GM12878 (cell line): ENCODE data around the gene ZNF764. TPM values are rescaled to one million over a fixed set of nuclear protein-coding genes. Genes with fewer than 3 reads are reported as not detected.

ENCODE experiments used
- ATAC-seq: fragments of 200-7000 bp; cut with Tn5 transposase; 3 replicates; pipeline ENCODE4 v1.9.1; 2020; ENCODE audit warnings: mild to moderate bottlenecking, moderate library complexity
- BruUV-seq: library from RNA; stranded (reverse); fragments of 400-500 nt; replicated peaks from 2 replicates; lab custom pipeline; 2021; lab: Mats Ljungman, UMichigan
- CTCF ChIA-PET: fragments of 300-600 bp; sonication (Branson Sonifier 250); formaldehyde crosslinking; extraction: SDS; loops from one replicate; lab custom pipeline; 2021; ENCODE audit warnings: inconsistent platforms; lab: Yijun Ruan, JAX
- POLR2A ChIA-PET: fragments of 350-600 bp; formaldehyde crosslinking; extraction: SDS; loops from one replicate; lab custom pipeline; 2021; ENCODE audit warnings: inconsistent platforms; lab: Charles Lee
- RAD21 ChIA-PET: fragments of 300-600 bp; sonication (Branson Sonifier 250); formaldehyde crosslinking; loops from one replicate; lab custom pipeline; 2023; ENCODE audit warnings: antibody characterized with exemption; ENCODE audit not compliant: unreplicated experiment; lab: Charles Lee
- SMC1A ChIA-PET: fragments of 300-600 bp; sonication (Branson Sonifier 250); formaldehyde crosslinking; loops from one replicate; lab custom pipeline; 2023; ENCODE audit not compliant: unreplicated experiment, uncharacterized antibody; lab: Charles Lee
- DNase-seq: peaks from one replicate; pipeline ENCODE4 v3.0.0-alpha.2; 2011; ENCODE audit warnings: low read depth, low spot score
- FAIRE-seq: peaks from 3 replicates; lab custom pipeline; 2011; peaks lifted over from hg19 to GRCh38; lab: Jason Lieb, UNC
- H2AFZ ChIP-seq: 2 replicates; pipeline ENCODE4 v1.6.0; 2011; ENCODE audit warnings: low read depth, low read length, control low read depth; ENCODE audit not compliant: control insufficient read depth
- H3K27ac ChIP-seq: 2 replicates; pipeline ENCODE4 v1.5.1; 2011; ENCODE audit warnings: control low read depth; ENCODE audit not compliant: control insufficient read depth, insufficient read depth
- H3K27me3 ChIP-seq, 2 experiments: replicated peaks in 1 of 2; 2 replicates each; pipeline versions ENCODE4 v1.6.0 to v1.6.1; 2011; ENCODE audit warnings: low read length in 1 of 2; ENCODE audit not compliant: control insufficient read depth in 2 of 2, insufficient read depth in 2 of 2
- H3K36me3 ChIP-seq, 2 experiments: 2 replicates each; pipeline ENCODE4 v1.5.1; 2011; ENCODE audit warnings: low read length in 1 of 2; ENCODE audit not compliant: control insufficient read depth in 2 of 2, insufficient read depth in 2 of 2
- H3K4me1 ChIP-seq: 2 replicates; pipeline ENCODE4 v1.6.1; 2011; ENCODE audit warnings: mild to moderate bottlenecking, low read length, moderate library complexity, mixed read lengths; ENCODE audit not compliant: control insufficient read depth, insufficient read depth
- H3K4me2 ChIP-seq: 2 replicates; pipeline ENCODE4 v1.6.0; 2011; ENCODE audit warnings: control low read depth; ENCODE audit not compliant: control insufficient read depth, insufficient read depth
- H3K4me3 ChIP-seq: fragments of 200-600 bp; sonication (generic); 2 replicates; pipeline ENCODE4 v1.5.1; 2016
- H3K79me2 ChIP-seq: 2 replicates; pipeline ENCODE4 v1.6.0; 2011; ENCODE audit warnings: low read length; ENCODE audit not compliant: control insufficient read depth, insufficient read depth
- H3K9ac ChIP-seq: 2 replicates; pipeline ENCODE4 v1.8.0; 2011; ENCODE audit warnings: low read length, control low read depth, mixed read lengths; ENCODE audit not compliant: control insufficient read depth, insufficient read depth
- H3K9me3 ChIP-seq: replicated peaks from 3 replicates; pipeline ENCODE4 v1.5.1; 2011; ENCODE audit warnings: mild to moderate bottlenecking, low read length; ENCODE audit not compliant: control insufficient read depth, insufficient read depth
- H4K20me1 ChIP-seq: 2 replicates; pipeline ENCODE4 v1.6.0; 2011; ENCODE audit not compliant: control insufficient read depth, insufficient read depth
- BCL11A ChIP-seq: IDR thresholded peaks from 2 replicates; pipeline ENCODE4 v1.6.1; 2011; ENCODE audit warnings: low read depth, low read length
- E2F8 ChIP-seq: fragments of 450-650 bp; IDR thresholded peaks from 2 replicates; pipeline ENCODE4 v1.6.1; 2018; ENCODE audit warnings: mild to moderate bottlenecking, low read depth, moderate library complexity; ENCODE audit not compliant: partially characterized antibody
- SIN3A ChIP-seq: IDR thresholded peaks from 2 replicates; pipeline ENCODE4 v1.6.1; 2012; ENCODE audit warnings: low read depth, low read length, improper control_type of control experiment
- SPI1 ChIP-seq: IDR thresholded peaks from 2 replicates; pipeline ENCODE4 v1.6.1; 2011; ENCODE audit warnings: low read depth, mild to moderate bottlenecking, low read length, moderate library complexity, borderline replicate concordance; ENCODE audit not compliant: insufficient read depth
- SREBF1 ChIP-seq: IDR thresholded peaks from 2 replicates; pipeline ENCODE4 v1.6.1; 2012; ENCODE audit warnings: mild to moderate bottlenecking, low read length
- ZNF24 ChIP-seq: fragments of 450-650 bp; IDR thresholded peaks from 2 replicates; pipeline ENCODE4 v1.6.1; 2017; ENCODE audit warnings: antibody characterized with exemption, mild to moderate bottlenecking
- WGBS: methylation state at CpG from one replicate; pipeline ENCODE4 v1.1.6; 2016; ENCODE audit warnings: low lambda C conversion rate; ENCODE audit not compliant: insufficient replicate concordance, insufficient coverage; ENCODE audit errors: missing lambda C conversion rate; 5-methylcytosine and 5-hydroxymethylcytosine counted together
- in situ Hi-C: fragments of 300-500 bp; cut with MboI; formaldehyde crosslinking; loops from 9 replicates; pipeline ENCODE4 v1.14.3; 2018; ENCODE audit warnings: mixed read lengths
- intact Hi-C: fragments of 100-400 bp; cut with micrococcal nuclease; formaldehyde crosslinking; loops from one replicate; pipeline ENCODE4 v1.14.2; 2022; ENCODE audit not compliant: unreplicated experiment
- polyA plus RNA-seq, 11 experiments: library from polyadenylated mRNA; depleted of rRNA in 4 of 11; unstranded in 6 of 11; stranded (reverse) in 5 of 11; fragments of >200 nt; fragmentation: Nextera tagmentation in 4 of 11; fragmentation: Illumina TruSeq in 1 of 11; extraction: Ambion mirVana in 4 of 11; extraction: Trizol in 1 of 11; gene quantifications; 1 replicate in 1 of 11; 2 replicates in 10 of 11; pipeline versions ENCODE4 v1.2.1 to v1.2.3, GENCODE V29; 2011 to 2016; ENCODE audit warnings: inconsistent platforms in 2 of 11, missing spikeins in 2 of 11, low read depth in 1 of 11
- total RNA-seq, 4 experiments: library from RNA; depleted of rRNA in 3 of 4; stranded (reverse); fragments of >200 nt in 3 of 4; fragmentation: Illumina TruSeq in 1 of 4; extraction: Trizol in 1 of 4; gene quantifications; 2 replicates each; pipeline versions ENCODE4 v1.2.1 to v1.2.3, GENCODE V29; 2013 to 2021
- TF ChIP-seq, protein P1 (sequence below): fragments of 450-650 bp; formaldehyde crosslinking; IDR thresholded peaks from 2 replicates; pipeline ENCODE4 v1.4.0; 2020; ENCODE audit warnings: mild to moderate bottlenecking, moderate library complexity

Gene ZNF764
- total and polyA plus RNA-seq, 10 of the 15 experiments (the other 5 are each of a cell fraction or from before 2014, with no cell fraction given): 0.61 to 11.9 (median 3.8) TPM

DNA sequence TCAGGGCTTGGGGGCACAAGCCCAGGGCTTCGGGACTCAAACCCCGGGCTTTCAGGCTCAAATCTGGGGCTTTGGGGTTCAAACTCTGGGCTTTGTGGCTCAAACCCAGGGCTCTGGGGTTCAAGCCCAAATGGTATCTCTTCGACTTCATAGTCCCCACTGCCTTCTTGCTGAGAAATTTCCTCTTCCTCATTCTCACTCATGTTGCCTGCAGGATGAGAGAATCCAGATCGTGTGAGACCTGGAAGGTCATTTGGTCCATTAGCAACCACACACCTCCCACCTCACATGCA lies 32.4 kb downstream of the ZNF764 start:
- POLR2A ChIA-PET: interaction anchor here (0.5 to 1.1 kb wide), 6 partner anchors 41 to 741 kb away, joined by 3 to 7 read pairs (median 4); no protein-coding TSS in a partner anchor
- intact Hi-C loops (loop anchor here (2.0 kb wide), 1 partner anchor 95 kb away; the partner anchor contains the start of gene DCTPP1), in situ Hi-C loops (no loop called here)
- Histone ChIP-seq H3K27me3 (no peaks in the 10 kb centered on the region), H3K4me2 (peak overlapping the region; percentile 78), H3K9ac (peak overlapping the region; percentile 59), H3K27ac (no peak overlapping the region), H3K36me3 (peaks cover 7% of the 10 kb centered on the region in 2 experiments; a peak in 2 of 4 replicates), H3K79me2 (no peaks in the 10 kb centered on the region), H3K9me3 (no peaks in the 10 kb centered on the region), H4K20me1 (no peaks in the 10 kb centered on the region), H3K4me1 (peaks cover 15% of the 10 kb centered on the region), H2AFZ (no peak overlapping the region), H3K4me3 (peak overlapping the region; percentile 91)
- DNase-seq: no peak
- RAD21 ChIA-PET: interaction anchor here (1.3 kb wide), 1 partner anchor 10 kb away, joined by 4 read pairs; no protein-coding TSS in a partner anchor
- TSS peak; percentile 79 for BruUV-seq
- CTCF ChIA-PET: interaction anchor here (0.9 to 1.7 kb wide), 3 partner anchors 9 to 96 kb away, joined by 3 to 10 read pairs (median 6); partner anchors contain the start of genes DCTPP1 and ZNF747
- TF ChIP-seq SIN3A (peak; percentile 69; the same call in 1 of the 2 replicates), BCL11A (no peak), SPI1 (peak; percentile 35; the same call in 1 of the 2 replicates)
- SMC1A ChIA-PET: interaction anchor here (0.6 to 1.0 kb wide), 2 partner anchors 16 to 72 kb away, joined by 3 read pairs; no protein-coding TSS in a partner anchor
- no peak for ATAC-seq
- WGBS: 36% methylated on average over 4 of the region's 4 CpGs
- FAIRE-seq: no peak

GRCh38 chr16:30524575-30525568 lies 33.3 kb downstream of the ZNF764 start:
- Histone ChIP-seq H3K27ac (no peak overlapping the region), H3K4me3 (no peak overlapping the region), H3K79me2 (no peaks in the 10 kb centered on the region), H3K36me3 (peaks cover 7 to 12% of the 10 kb centered on the region in 2 experiments; a peak in 3 of 4 replicates), H3K4me2 (no peak overlapping the region), H3K27me3 (no peaks in the 10 kb centered on the region), H3K9me3 (no peaks in the 10 kb centered on the region), H2AFZ (no peak overlapping the region), H4K20me1 (no peaks in the 10 kb centered on the region), H3K4me1 (peaks cover 15% of the 10 kb centered on the region), H3K9ac (no peak overlapping the region)
- no TSS peak for BruUV-seq
- ChIA-PET CTCF (interaction anchor here (0.6 to 1.7 kb wide), 4 partner anchors 10 to 95 kb away, joined by 3 to 10 read pairs (median 4); partner anchors contain the start of genes DCTPP1, ZNF688 and ZNF747), SMC1A (interaction anchor here (0.6 to 1.0 kb wide), 3 partner anchors 10 to 71 kb away, joined by 3 read pairs; partner anchors contain the start of gene ZNF747), RAD21 (interaction anchor here (1.3 kb wide), 1 partner anchor 11 kb away, joined by 4 read pairs; no protein-coding TSS in a partner anchor), POLR2A (interaction anchor here (0.5 to 1.5 kb wide), 8 partner anchors 11 to 84 kb away, joined by 3 to 7 read pairs (median 4); partner anchors contain the start of gene ZNF747)
- no peak for FAIRE-seq
- in situ Hi-C loops: no loop called here
- intact Hi-C loops: no loop called here
- no peak for ATAC-seq
- no peak for DNase-seq
- 98% methylated on average over 51 of the region's 60 CpGs for WGBS
- TF ChIP-seq, protein P1, sequence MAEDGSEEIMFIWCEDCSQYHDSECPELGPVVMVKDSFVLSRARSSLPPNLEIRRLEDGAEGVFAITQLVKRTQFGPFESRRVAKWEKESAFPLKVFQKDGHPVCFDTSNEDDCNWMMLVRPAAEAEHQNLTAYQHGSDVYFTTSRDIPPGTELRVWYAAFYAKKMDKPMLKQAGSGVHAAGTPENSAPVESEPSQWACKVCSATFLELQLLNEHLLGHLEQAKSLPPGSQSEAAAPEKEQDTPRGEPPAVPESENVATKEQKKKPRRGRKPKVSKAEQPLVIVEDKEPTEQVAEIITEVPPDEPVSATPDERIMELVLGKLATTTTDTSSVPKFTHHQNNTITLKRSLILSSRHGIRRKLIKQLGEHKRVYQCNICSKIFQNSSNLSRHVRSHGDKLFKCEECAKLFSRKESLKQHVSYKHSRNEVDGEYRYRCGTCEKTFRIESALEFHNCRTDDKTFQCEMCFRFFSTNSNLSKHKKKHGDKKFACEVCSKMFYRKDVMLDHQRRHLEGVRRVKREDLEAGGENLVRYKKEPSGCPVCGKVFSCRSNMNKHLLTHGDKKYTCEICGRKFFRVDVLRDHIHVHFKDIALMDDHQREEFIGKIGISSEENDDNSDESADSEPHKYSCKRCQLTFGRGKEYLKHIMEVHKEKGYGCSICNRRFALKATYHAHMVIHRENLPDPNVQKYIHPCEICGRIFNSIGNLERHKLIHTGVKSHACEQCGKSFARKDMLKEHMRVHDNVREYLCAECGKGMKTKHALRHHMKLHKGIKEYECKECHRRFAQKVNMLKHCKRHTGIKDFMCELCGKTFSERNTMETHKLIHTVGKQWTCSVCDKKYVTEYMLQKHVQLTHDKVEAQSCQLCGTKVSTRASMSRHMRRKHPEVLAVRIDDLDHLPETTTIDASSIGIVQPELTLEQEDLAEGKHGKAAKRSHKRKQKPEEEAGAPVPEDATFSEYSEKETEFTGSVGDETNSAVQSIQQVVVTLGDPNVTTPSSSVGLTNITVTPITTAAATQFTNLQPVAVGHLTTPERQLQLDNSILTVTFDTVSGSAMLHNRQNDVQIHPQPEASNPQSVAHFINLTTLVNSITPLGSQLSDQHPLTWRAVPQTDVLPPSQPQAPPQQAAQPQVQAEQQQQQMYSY: no peak
- TF ChIP-seq SREBF1: no peak
- TF ChIP-seq E2F8: no peak
- no peak for TF ChIP-seq ZNF24
